ENCODE results near the gene BMP8A. TPM values are rescaled to one million over a fixed set of nuclear protein-coding genes. Genes with fewer than 3 reads are reported as not detected.

The BMP8A gene
- total and polyA plus RNA-seq, 2 of the 8 experiments (the other 6 are each of a cell fraction or from before 2014, with no cell fraction given) = 0.38 to 0.43 TPM

Small RNAs within 50 kb of the gene (small RNA-seq; reads per million reads assigned to genes)
- 5.5 reads per million, percentile 65 among the genes with 10 or more reads in this experiment for gene SNORA55 (ENCODE audit: insufficient read depth)

Other genes with a start within 250 kb of the BMP8A start
- gene PABPC4, start 85.2 kb downstream of the BMP8A start, total RNA-seq (2021; fragmentation: NEBNext Ultra II Directional; extraction: Animal tissue kit (Norgen Biotek cat#: 25700)) = 333 and 341 TPM in 2 replicates
- 147 and 172 TPM in 2 replicates for gene PABPC4, start 85.2 kb downstream of the BMP8A start, polyA plus RNA-seq (2011; rRNA removed)
- gene HEYL, start 148.0 kb downstream of the BMP8A start, total RNA-seq (2021; fragmentation: NEBNext Ultra II Directional; extraction: Animal tissue kit (Norgen Biotek cat#: 25700)) = 3.1 and 3.5 TPM in 2 replicates
- gene HEYL, start 148.0 kb downstream of the BMP8A start, polyA plus RNA-seq (2011; rRNA removed) = 1.8 and 2.9 TPM in 2 replicates
- gene NT5C1A, start 180.5 kb downstream of the BMP8A start, total RNA-seq (2021; fragmentation: NEBNext Ultra II Directional; extraction: Animal tissue kit (Norgen Biotek cat#: 25700)) = not detected in 2 replicates
- gene NT5C1A, start 180.5 kb downstream of the BMP8A start, polyA plus RNA-seq (2011; rRNA removed) = 0.06 TPM in 1 of 2 replicates, not detected in the other
- gene HPCAL4, start 199.8 kb downstream of the BMP8A start, total RNA-seq (2021; fragmentation: NEBNext Ultra II Directional; extraction: Animal tissue kit (Norgen Biotek cat#: 25700)) = 0.46 and 0.54 TPM in 2 replicates
- gene HPCAL4, start 199.8 kb downstream of the BMP8A start, polyA plus RNA-seq (2011; rRNA removed) = 0.55 and 0.74 TPM in 2 replicates
- 38.9 and 40.2 TPM in 2 replicates for gene PPIE, start 247.2 kb downstream of the BMP8A start, total RNA-seq (2021; fragmentation: NEBNext Ultra II Directional; extraction: Animal tissue kit (Norgen Biotek cat#: 25700))
- gene PPIE, start 247.2 kb downstream of the BMP8A start, polyA plus RNA-seq (2011; rRNA removed) = 49.4 and 56.1 TPM in 2 replicates

All from H1 (cell line).